SK-N-SH (cell line): Measurements from ENCODE around the gene C5orf24.
"Not testable (repeated sequence)": the region's sequence is repeated elsewhere in the genome, so short reads cannot be mapped to it uniquely, and the experiment has no call there.

Experiments
- CHD2 ChIP-seq: fragments of 150-350 bp; IDR thresholded peaks from 2 replicates; pipeline ENCODE4 v1.6.1; 2018; ENCODE audit warnings: low read length; ENCODE audit not compliant: partially characterized antibody
- CTCF ChIP-seq: fragments of 200-600 bp; sonication (generic); IDR thresholded peaks from 2 replicates; pipeline ENCODE4 v1.6.1; 2017; ENCODE audit warnings: antibody characterized with exemption, mild to moderate bottlenecking, moderate library complexity
- EP300 ChIP-seq, 2 experiments: IDR thresholded peaks; 2 replicates each; pipeline versions ENCODE4 v1.4.0 to v1.6.1; 2012; ENCODE audit warnings: borderline replicate concordance in 1 of 2, low read depth in 1 of 2, low read length in 1 of 2
- GABPA ChIP-seq: IDR thresholded peaks from 2 replicates; pipeline ENCODE4 v1.4.0; 2012; ENCODE audit warnings: low read depth, mild to moderate bottlenecking
- GATA2 ChIP-seq: sonication (generic); formaldehyde crosslinking; IDR thresholded peaks from 2 replicates; pipeline ENCODE4 v1.5.0; 2020; ENCODE audit warnings: mild to moderate bottlenecking, missing genetic modification reagents
- JUND ChIP-seq: IDR thresholded peaks from 2 replicates; pipeline ENCODE4 v1.4.0; 2012
- MAX ChIP-seq: IDR thresholded peaks from 2 replicates; pipeline ENCODE4 v1.4.0; 2012; ENCODE audit warnings: low read depth
- PBX3 ChIP-seq: IDR thresholded peaks from 2 replicates; pipeline ENCODE4; 2012
- POLR2AphosphoS5 ChIP-seq: IDR thresholded peaks from 2 replicates; pipeline ENCODE4 v1.6.1; 2012; ENCODE audit warnings: low read depth, low read length
- RCOR1 ChIP-seq: fragments of 150-350 bp; IDR thresholded peaks from 2 replicates; pipeline ENCODE4 v1.6.1; 2017; ENCODE audit warnings: antibody characterized with exemption, low read length
- REST ChIP-seq: IDR thresholded peaks from 2 replicates; pipeline ENCODE4 v1.6.1; 2012; ENCODE audit warnings: mild to moderate bottlenecking, low read depth, low read length, moderate library complexity
- TAF1 ChIP-seq: IDR thresholded peaks from 2 replicates; pipeline ENCODE4 v1.6.1; 2012; ENCODE audit warnings: low read depth, mild to moderate bottlenecking, low read length, moderate library complexity, borderline replicate concordance
- YY1 ChIP-seq: IDR thresholded peaks from 2 replicates; pipeline ENCODE4 v1.4.0; 2012; ENCODE audit warnings: low read depth, mild to moderate bottlenecking

- TF ChIP-seq PBX3; EP300 (IDR thresholded peaks at IDR 0.05; ENCODE audit: borderline replicate concordance in 1 of 2, low read depth in 1 of 2, low read length in 1 of 2); JUND; GABPA; CTCF; POLR2AphosphoS5; TAF1; GATA2 (CRISPR knock-in tag); CHD2; REST; RCOR1; YY1; MAX: not testable (repeated sequence)
Observed at GRCh38 chr5:134856465-134856864, 10.7 kb downstream of the C5orf24 start.
